OCI-LY7 (cell line): ENCODE measurements around the gene ST7L. TPM values are rescaled to one million over a fixed set of nuclear protein-coding genes. Genes with fewer than 3 reads are reported as not detected.

Experiments
- BruUV-seq: library from RNA; stranded (reverse); fragments of 400-500 nt; replicated peaks from 2 replicates; lab custom pipeline; 2021; lab: Mats Ljungman, UMichigan
- CTCF ChIA-PET: fragments of 300-600 bp; sonication (Branson Sonifier 250); formaldehyde crosslinking; loops from one replicate; lab custom pipeline; 2022; ENCODE audit warnings: antibody characterized with exemption; ENCODE audit not compliant: unreplicated experiment; lab: Charles Lee
- POLR2A ChIA-PET: fragments of 300-600 bp; sonication (Branson Sonifier 250); formaldehyde crosslinking; loops from one replicate; lab custom pipeline; 2022; ENCODE audit warnings: antibody characterized with exemption; lab: Charles Lee
- DNase-seq: peaks from one replicate; pipeline ENCODE4 v3.0.0-alpha.2; 2015; ENCODE audit warnings: low spot score
- H2AFZ ChIP-seq: fragments of 200-600 bp; sonication (generic), shearing (Covaris generic); 2 replicates; pipeline ENCODE4 v1.6.1; 2014; ENCODE audit warnings: mild to moderate bottlenecking, antibody characterized with exemption, low read length, moderate library complexity
- H3K27ac ChIP-seq: fragments of 200-600 bp; sonication (generic); 2 replicates; pipeline ENCODE4 v1.5.1; 2014; ENCODE audit warnings: mixed run types, low read depth, mild to moderate bottlenecking, moderate library complexity, low read length, inconsistent platforms; ENCODE audit not compliant: poor library complexity, severe bottlenecking
- H3K36me3 ChIP-seq: fragments of 200-600 bp; sonication (generic); 2 replicates; pipeline ENCODE4 v1.6.1; 2014; ENCODE audit warnings: mild to moderate bottlenecking, antibody characterized with exemption, low read length, moderate library complexity, mixed read lengths; ENCODE audit not compliant: insufficient read depth
- H3K4me1 ChIP-seq: fragments of 200-600 bp; sonication (generic); 2 replicates; pipeline ENCODE4 v1.5.1; 2014; ENCODE audit warnings: mild to moderate bottlenecking, low read length; ENCODE audit not compliant: insufficient read depth, poor library complexity, severe bottlenecking
- H3K4me2 ChIP-seq: fragments of 200-600 bp; sonication (generic); 2 replicates; pipeline ENCODE4 v1.6.1; 2014; ENCODE audit warnings: mild to moderate bottlenecking, low read length
- H3K4me3 ChIP-seq: fragments of 200-600 bp; sonication (generic); 2 replicates; pipeline ENCODE4 v1.5.1; 2014; ENCODE audit warnings: mild to moderate bottlenecking, low read depth, low read length; ENCODE audit not compliant: poor library complexity, severe bottlenecking
- H3K79me2 ChIP-seq: fragments of 200-600 bp; sonication (generic); 2 replicates; pipeline ENCODE4 v1.6.1; 2016; ENCODE audit warnings: low read depth, mild to moderate bottlenecking, low read length, moderate library complexity, mixed read lengths; ENCODE audit not compliant: insufficient read depth
- H3K9me2 ChIP-seq: fragments of 200-600 bp; sonication (generic); 2 replicates; pipeline ENCODE4 v1.6.1; 2016; ENCODE audit warnings: mild to moderate bottlenecking, low read length, mixed read lengths; ENCODE audit not compliant: insufficient read depth
- H3K9me3 ChIP-seq: fragments of 200-600 bp; sonication (generic); 2 replicates; pipeline ENCODE4 v1.6.1; 2014; ENCODE audit warnings: mild to moderate bottlenecking, mixed run types, low read length, mixed read lengths
- H4K20me1 ChIP-seq: fragments of 200-600 bp; sonication (generic); 2 replicates; pipeline ENCODE4 v1.6.1; 2014; ENCODE audit warnings: mild to moderate bottlenecking, antibody characterized with exemption, low read length, moderate library complexity, mixed read lengths; ENCODE audit not compliant: insufficient read depth
- EZH2phosphoT487 ChIP-seq: fragments of 200-600 bp; sonication (generic); IDR thresholded peaks from 2 replicates; pipeline ENCODE4 v1.6.1; 2018; ENCODE audit warnings: low read depth, borderline replicate concordance, mild to moderate bottlenecking, mixed run types, antibody characterized with exemption, low read length, moderate library complexity, mixed read lengths
- intact Hi-C: fragments of 100-400 bp; cut with micrococcal nuclease; formaldehyde crosslinking; loops from one replicate; pipeline ENCODE4 v1.10.0; 2022; ENCODE audit not compliant: unreplicated experiment
- total RNA-seq, 2 experiments: library from RNA; depleted of rRNA in 1 of 2; stranded (reverse); fragments of >200 nt in 1 of 2; shearing (Covaris generic) in 1 of 2; gene quantifications; 2 replicates each; pipeline ENCODE4 v1.2.3, GENCODE V29; 2014 to 2022
- TF ChIP-seq, protein P1 (sequence below): fragments of 200-600 bp; sonication (generic); conservative IDR thresholded peaks from 2 replicates; pipeline ENCODE4 v1.5.1; 2014; ENCODE audit warnings: mild to moderate bottlenecking, antibody characterized with exemption, low read length, moderate library complexity, mixed read lengths

ST7L gene
- total RNA-seq, 2 experiments from 2014 or later = 20.2 to 22.8 TPM

DNA sequence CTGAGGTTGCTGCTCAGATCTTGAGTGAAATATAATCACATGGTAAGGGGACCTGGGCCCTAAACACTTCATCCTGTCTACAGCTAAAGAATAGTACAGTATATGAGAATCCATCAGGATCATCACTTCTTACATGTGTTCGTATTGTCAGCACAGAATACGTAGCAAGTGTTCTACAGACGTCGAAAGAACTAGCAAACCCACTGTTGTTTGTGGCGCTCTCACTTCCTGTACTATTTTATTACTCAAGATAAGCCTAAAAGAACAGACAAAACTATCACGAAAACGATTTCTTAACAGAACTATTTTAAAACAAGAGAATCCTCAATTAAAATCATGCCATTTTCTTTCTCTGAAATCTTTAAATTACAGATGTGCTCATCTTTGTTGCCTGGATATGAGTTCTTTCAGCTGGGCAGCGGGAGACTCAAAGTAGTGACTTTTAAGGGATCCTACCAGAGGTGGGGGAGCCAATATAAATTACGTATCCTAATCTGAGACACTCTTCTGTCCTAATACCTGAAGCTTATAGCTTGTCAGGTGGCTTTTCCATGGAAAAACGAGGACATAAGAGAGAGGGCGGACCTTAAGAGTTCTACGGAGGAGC is 724 bp downstream of the ST7L start:
- no peaks in the 10 kb centered on the region for H3K9me3 ChIP-seq
- peaks cover 16% of the 10 kb centered on the region; the same call in 1 of the 2 replicates for H4K20me1 ChIP-seq
- no peak for TF ChIP-seq EZH2phosphoT487
- TF ChIP-seq, protein P1, sequence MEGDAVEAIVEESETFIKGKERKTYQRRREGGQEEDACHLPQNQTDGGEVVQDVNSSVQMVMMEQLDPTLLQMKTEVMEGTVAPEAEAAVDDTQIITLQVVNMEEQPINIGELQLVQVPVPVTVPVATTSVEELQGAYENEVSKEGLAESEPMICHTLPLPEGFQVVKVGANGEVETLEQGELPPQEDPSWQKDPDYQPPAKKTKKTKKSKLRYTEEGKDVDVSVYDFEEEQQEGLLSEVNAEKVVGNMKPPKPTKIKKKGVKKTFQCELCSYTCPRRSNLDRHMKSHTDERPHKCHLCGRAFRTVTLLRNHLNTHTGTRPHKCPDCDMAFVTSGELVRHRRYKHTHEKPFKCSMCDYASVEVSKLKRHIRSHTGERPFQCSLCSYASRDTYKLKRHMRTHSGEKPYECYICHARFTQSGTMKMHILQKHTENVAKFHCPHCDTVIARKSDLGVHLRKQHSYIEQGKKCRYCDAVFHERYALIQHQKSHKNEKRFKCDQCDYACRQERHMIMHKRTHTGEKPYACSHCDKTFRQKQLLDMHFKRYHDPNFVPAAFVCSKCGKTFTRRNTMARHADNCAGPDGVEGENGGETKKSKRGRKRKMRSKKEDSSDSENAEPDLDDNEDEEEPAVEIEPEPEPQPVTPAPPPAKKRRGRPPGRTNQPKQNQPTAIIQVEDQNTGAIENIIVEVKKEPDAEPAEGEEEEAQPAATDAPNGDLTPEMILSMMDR = peak; percentile 45; the same call in 1 of the 2 replicates
- peak overlapping the region; percentile 93 for H3K27ac ChIP-seq
- peak overlapping the region; percentile 86 for H3K4me3 ChIP-seq
- H3K4me2 ChIP-seq = peak overlapping the region; percentile 94
- H2AFZ ChIP-seq = peak overlapping the region; percentile 91
- no TSS peak for BruUV-seq
- peaks cover 54% of the 10 kb centered on the region for H3K79me2 ChIP-seq
- intact Hi-C loops = loop anchor here (1.0 to 2.0 kb wide), 3 partner anchors 57 to 222 kb away; partner anchors contain the start of genes CTTNBP2NL, MOV10 and PPM1J
- POLR2A ChIA-PET = interaction anchor here (0.7 to 2.2 kb wide), 9 partner anchors 38 to 227 kb away, joined by 3 to 9 read pairs (median 3); partner anchors contain the start of genes MOV10 and PPM1J
- DNase-seq = peak; percentile 62
- CTCF ChIA-PET = no interaction called here
- H3K9me2 ChIP-seq = no peaks in the 10 kb centered on the region
- peaks cover 33% of the 10 kb centered on the region for H3K36me3 ChIP-seq
- H3K4me1 ChIP-seq = peaks cover 20% of the 10 kb centered on the region

DNA sequence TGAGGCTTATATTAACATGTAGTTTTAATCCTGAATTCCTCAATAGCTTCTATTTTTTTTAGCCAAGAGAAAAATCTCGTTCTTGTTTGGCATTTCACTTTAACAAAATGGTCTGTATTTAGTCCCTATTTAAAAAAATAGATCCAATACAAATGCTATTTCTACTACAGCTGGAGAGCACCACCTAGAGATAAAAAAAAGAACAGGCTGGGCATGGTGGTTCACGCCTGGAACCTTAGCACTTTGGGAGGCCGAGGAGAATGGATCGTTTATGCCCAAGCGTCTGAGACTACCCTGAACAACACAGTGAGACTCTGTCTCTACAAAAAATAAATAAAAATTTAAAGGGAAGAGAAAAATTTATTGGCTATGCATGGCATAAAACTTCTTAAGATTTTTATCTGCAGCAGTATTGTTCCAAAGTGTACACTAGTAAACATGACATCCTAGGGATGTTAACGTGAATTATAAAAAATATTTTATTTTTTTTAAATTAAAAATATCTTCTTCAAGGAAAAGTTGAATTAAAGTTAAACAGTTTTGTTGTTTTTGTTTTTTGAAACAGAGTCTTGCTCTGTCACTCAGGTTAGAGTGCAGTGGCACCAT is 4.4 kb downstream of the ST7L start:
- Histone ChIP-seq H3K36me3 (peaks cover 48% of the 10 kb centered on the region), H3K9me2 (no peaks in the 10 kb centered on the region), H4K20me1 (no peaks in the 10 kb centered on the region), H3K4me2 (no peak overlapping the region), H3K4me1 (peaks cover 12% of the 10 kb centered on the region), H3K4me3 (no peak overlapping the region), H2AFZ (no peak overlapping the region), H3K9me3 (no peaks in the 10 kb centered on the region), H3K79me2 (peaks cover 18% of the 10 kb centered on the region; the same call in 1 of the 2 replicates), H3K27ac (no peak overlapping the region)
- no TSS peak for BruUV-seq
- DNase-seq = peak; percentile 54
- TF ChIP-seq, protein P1 = peak; percentile 84
- no peak for TF ChIP-seq EZH2phosphoT487
- intact Hi-C loops = loop anchor here (1.0 to 2.0 kb wide), 4 partner anchors 106 to 224 kb away; partner anchors contain the start of gene WNT2B
- CTCF ChIA-PET = no interaction called here
- POLR2A ChIA-PET = interaction anchor here (0.6 to 2.0 kb wide), 2 partner anchors 16 to 223 kb away, joined by 3 to 11 read pairs; no protein-coding TSS in a partner anchor
